K562 (cell line): ENCODE results near the gene ACVR1C. TPM values are rescaled to one million over a fixed set of nuclear protein-coding genes. Genes with fewer than 3 reads are reported as not detected.

ENCODE experiments used
- C11orf30 ChIP-seq: fragments of 450-650 bp; IDR thresholded peaks from 2 replicates; pipeline ENCODE4 v1.6.1; 2016; ENCODE audit warnings: low read depth, mild to moderate bottlenecking
- CBX2 ChIP-seq: fragments of 200-600 bp; sonication (generic); IDR thresholded peaks from one replicate; pipeline ENCODE4 v1.6.1; 2012; ENCODE audit warnings: mild to moderate bottlenecking, low read length, inconsistent platforms; ENCODE audit not compliant: insufficient read depth, poor library complexity, severe bottlenecking
- CHAMP1 ChIP-seq: fragments of 450-650 bp; IDR thresholded peaks from 2 replicates; pipeline ENCODE4 v1.6.1; 2016; ENCODE audit warnings: mild to moderate bottlenecking
- CTCF ChIP-seq, 3 experiments: IDR thresholded peaks in 2 of 3; conservative IDR thresholded peaks in 1 of 3; 2 replicates each; pipeline ENCODE4 v1.5.1; 2011 to 2012; ENCODE audit warnings: low read length in 3 of 3, mild to moderate bottlenecking in 3 of 3, control low read depth in 2 of 3, improper control_type of control experiment in 1 of 3, inconsistent platforms in 1 of 3, low read depth in 1 of 3, mixed read lengths in 1 of 3, moderate library complexity in 1 of 3; ENCODE audit not compliant: insufficient read depth in 2 of 3
- HMBOX1 ChIP-seq: sonication (generic); IDR thresholded peaks from 2 replicates; pipeline ENCODE4 v1.6.1; 2016
- MAFF ChIP-seq: IDR thresholded peaks from 2 replicates; pipeline ENCODE4 v1.6.1; 2012; ENCODE audit warnings: low read length, improper control_type of control experiment
- MEF2D ChIP-seq: conservative IDR thresholded peaks from 2 replicates; pipeline ENCODE4 v1.6.1; 2016; ENCODE audit warnings: low read depth, missing genetic modification characterization, missing compliant biosample characterization
- PHB ChIP-seq: fragments of 250-450 bp; sonication (Bioruptor Pico); IDR thresholded peaks from 2 replicates; pipeline ENCODE4 v1.5.0; 2021
- TGIF2 ChIP-seq: sonication (generic); formaldehyde crosslinking; IDR thresholded peaks from 2 replicates; pipeline ENCODE4 v1.8.1; 2022; ENCODE audit warnings: mild to moderate bottlenecking, missing genetic modification reagents, moderate library complexity
- TSC22D4 ChIP-seq: fragments of 450-650 bp; IDR thresholded peaks from 2 replicates; pipeline ENCODE4 v1.6.1; 2016; ENCODE audit warnings: missing genetic modification characterization, missing biosample characterization, control low read depth
- ZNF24 ChIP-seq: fragments of 450-650 bp; IDR thresholded peaks from 2 replicates; pipeline ENCODE4 v1.6.1; 2016
- ZNF316 ChIP-seq: fragments of 450-650 bp; IDR thresholded peaks from 2 replicates; pipeline ENCODE4 v1.6.1; 2016
- ZNF507 ChIP-seq: conservative IDR thresholded peaks from 2 replicates; pipeline ENCODE4 v1.6.1; 2017; ENCODE audit warnings: missing genetic modification characterization, missing compliant biosample characterization
- polyA plus RNA-seq, 8 experiments: library from polyadenylated mRNA; depleted of rRNA in 4 of 8; stranded (reverse) in 5 of 8; unstranded in 3 of 8; fragments of >200 nt; fragmentation: Nextera tagmentation in 2 of 8; fragmentation: Illumina TruSeq in 1 of 8; extraction: Ambion mirVana in 2 of 8; extraction: Trizol in 1 of 8; gene quantifications; 2 replicates each; pipeline versions ENCODE4 v1.2.1 to v1.2.3, GENCODE V29; 2011 to 2014; ENCODE audit warnings: inconsistent platforms in 1 of 8, missing spikeins in 1 of 8
- total RNA-seq, 7 experiments: library from RNA; depleted of rRNA in 6 of 7; stranded (reverse); fragments of >200 nt in 6 of 7; fragmentation: Illumina TruSeq in 2 of 7; extraction: Trizol in 2 of 7; gene quantifications; 2 replicates each; pipeline versions ENCODE4 v1.2.1 to v1.2.3, GENCODE V29; 2011 to 2021; ENCODE audit warnings: low replicate concordance in 1 of 7

Gene ACVR1C
- total and polyA plus RNA-seq, 9 of the 15 experiments (the other 6 are each of a cell fraction or from before 2014, with no cell fraction given): 0.05 to 0.58 (median 0.28) TPM

- TF ChIP-seq CHAMP1 (no peak), CTCF (IDR thresholded peaks at IDR 0.05 in 2 of 3, conservative IDR thresholded peaks at IDR 0.05 in 1 of 3; ENCODE audit: insufficient read depth in 2 of 3, low read depth in 1 of 3, low read length in 3 of 3) (no peak), ZNF507 (tag) (no peak), ZNF316 (peak; percentile 42; the same call in 1 of the 2 replicates), ZNF24 (no peak), CBX2 (no peak), PHB (CRISPR knock-in tag) (no peak), MAFF (peak; percentile 16; the same call in 1 of the 2 replicates), HMBOX1 (no peak), MEF2D (tag) (no peak), C11orf30 (peak; percentile 48; the same call in 1 of the 2 replicates), TSC22D4 (tag) (no peak), TGIF2 (no peak)
Measured at GRCh38 chr2:157523270-157524247, 105.1 kb downstream of the ACVR1C start (continued).
